Astrocyte (in vitro differentiated cells and primary cell): Measurements from ENCODE around the gene LELP1.

ENCODE experiments used
- EZH2 ChIP-seq: IDR thresholded peaks from 2 replicates; pipeline ENCODE4 v1.6.1; 2012; ENCODE audit warnings: mild to moderate bottlenecking, low read length, inconsistent platforms; ENCODE audit not compliant: insufficient read depth
- TF ChIP-seq, protein P1 (sequence below): IDR thresholded peaks from 2 replicates; pipeline ENCODE4 v1.5.1; 2011; ENCODE audit warnings: low read depth, mild to moderate bottlenecking, inconsistent platforms, low read length, moderate library complexity; ENCODE audit not compliant: insufficient read depth

GRCh38 chr1:153194331-153195050 is 8.7 kb upstream of the LELP1 start:
- TF ChIP-seq, protein P1, sequence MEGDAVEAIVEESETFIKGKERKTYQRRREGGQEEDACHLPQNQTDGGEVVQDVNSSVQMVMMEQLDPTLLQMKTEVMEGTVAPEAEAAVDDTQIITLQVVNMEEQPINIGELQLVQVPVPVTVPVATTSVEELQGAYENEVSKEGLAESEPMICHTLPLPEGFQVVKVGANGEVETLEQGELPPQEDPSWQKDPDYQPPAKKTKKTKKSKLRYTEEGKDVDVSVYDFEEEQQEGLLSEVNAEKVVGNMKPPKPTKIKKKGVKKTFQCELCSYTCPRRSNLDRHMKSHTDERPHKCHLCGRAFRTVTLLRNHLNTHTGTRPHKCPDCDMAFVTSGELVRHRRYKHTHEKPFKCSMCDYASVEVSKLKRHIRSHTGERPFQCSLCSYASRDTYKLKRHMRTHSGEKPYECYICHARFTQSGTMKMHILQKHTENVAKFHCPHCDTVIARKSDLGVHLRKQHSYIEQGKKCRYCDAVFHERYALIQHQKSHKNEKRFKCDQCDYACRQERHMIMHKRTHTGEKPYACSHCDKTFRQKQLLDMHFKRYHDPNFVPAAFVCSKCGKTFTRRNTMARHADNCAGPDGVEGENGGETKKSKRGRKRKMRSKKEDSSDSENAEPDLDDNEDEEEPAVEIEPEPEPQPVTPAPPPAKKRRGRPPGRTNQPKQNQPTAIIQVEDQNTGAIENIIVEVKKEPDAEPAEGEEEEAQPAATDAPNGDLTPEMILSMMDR = no peak
- TF ChIP-seq EZH2 = no peak
